ENCODE measurements around the gene SLC4A1. TPM values are rescaled to one million over a fixed set of nuclear protein-coding genes. Genes with fewer than 3 reads are reported as not detected.

The SLC4A1 gene
- not detected in 2 replicates for total RNA-seq

DNA sequence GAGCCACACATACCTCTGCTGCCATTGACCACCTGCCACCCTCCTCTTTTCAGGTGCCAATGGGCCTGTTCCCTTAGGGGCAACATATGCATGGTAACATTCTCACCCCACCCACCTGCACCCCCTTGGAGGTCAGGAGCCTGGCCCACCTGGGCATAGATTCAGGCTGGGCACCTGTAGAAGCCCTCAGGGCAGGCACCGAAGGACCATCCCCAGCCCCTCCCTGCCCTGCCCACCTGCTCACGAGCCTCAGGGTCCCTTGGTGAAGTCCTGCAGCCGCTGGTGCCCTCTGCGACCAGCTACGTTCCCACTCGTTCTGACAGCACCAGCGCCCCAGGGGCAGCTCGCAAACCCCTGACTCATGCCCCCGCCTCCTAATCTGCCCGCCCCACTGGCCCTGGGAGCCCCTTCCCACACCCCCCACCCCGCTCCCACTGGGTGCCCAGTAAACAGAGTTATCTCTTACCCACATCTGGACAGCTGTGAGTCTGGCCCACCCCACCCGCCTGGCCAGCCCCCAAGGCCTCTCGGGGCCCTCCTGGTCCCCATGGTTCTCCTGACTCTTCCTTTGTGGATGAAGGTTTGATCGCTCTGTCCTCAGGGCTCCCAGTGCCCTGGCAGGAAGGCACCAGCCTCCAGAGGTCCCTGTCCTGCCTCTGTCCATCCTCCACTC lies at the start of gene SLC4A1:
Gene SLC4A1 (minus strand): TSS at position 318 of the 673 bp plus-strand sequence. CDS start 5,269 bp downstream, outside the sequence.

DNA sequence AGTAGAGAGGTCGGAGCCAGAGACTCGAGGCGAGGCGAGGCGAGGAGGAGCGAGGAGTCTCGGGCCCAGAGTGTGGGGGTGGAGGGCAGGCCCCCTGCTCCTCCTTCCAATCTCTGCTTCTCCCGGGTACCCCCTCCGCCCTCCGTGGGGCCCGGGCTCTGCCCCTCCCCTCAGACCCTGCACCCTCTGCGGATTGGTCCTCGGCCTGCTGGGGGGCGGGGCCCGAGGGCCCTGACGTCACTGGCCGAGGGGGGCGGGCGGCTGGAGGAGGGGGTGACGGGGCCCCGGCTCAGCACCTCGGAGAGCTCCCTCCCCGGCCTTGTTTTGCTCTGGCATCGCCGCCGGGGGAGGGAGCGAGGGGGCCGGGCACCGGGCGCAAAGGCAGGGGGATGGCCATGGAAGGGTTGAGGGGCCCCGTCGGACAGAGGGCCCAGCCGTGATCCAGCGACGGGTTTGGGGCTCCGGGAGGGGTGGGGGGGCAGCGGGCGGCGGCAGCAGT lies 40.4 kb upstream of the SLC4A1 start, which contains the start of gene RUNDC3A:
Gene RUNDC3A (plus strand): TSS at position 282 of the 499 bp plus-strand sequence. CDS start 232 bp downstream, outside the sequence.

DNA sequence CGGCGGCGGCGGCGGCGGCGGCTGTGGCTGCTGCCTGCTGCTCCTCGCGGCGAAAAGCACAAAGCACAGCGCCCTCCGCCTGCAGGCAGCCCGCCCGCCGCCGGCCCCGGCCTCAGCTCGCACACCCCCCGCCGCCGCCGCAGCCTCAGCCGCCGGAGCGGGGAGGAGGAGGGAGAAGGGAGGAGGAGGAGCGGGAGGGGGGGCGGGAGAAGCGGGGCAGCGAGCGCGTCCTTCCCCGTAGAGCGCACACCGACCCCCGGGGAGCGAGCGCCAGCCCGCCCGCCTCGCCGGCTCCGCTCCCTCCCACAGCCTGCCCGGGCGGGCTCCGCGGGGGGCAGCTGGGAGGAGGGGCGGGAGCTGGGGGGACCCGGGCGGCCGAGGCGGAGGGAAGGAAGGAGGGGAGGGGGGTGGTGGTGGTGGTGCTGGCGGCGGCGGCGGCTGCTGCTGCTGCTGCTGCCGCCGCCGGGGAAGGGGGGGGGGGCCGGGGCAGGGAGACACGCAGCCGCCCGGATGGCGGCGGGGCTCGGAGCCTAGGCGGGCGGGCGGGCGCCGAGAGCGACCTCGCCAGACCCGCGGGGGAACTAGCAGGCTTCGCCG lies 48.2 kb downstream of the SLC4A1 start, which contains the start of gene UBTF:
Gene UBTF (minus strand): TSS at position 60 of the 597 bp plus-strand sequence. CDS start 1,446 bp downstream, outside the sequence.

DNA sequence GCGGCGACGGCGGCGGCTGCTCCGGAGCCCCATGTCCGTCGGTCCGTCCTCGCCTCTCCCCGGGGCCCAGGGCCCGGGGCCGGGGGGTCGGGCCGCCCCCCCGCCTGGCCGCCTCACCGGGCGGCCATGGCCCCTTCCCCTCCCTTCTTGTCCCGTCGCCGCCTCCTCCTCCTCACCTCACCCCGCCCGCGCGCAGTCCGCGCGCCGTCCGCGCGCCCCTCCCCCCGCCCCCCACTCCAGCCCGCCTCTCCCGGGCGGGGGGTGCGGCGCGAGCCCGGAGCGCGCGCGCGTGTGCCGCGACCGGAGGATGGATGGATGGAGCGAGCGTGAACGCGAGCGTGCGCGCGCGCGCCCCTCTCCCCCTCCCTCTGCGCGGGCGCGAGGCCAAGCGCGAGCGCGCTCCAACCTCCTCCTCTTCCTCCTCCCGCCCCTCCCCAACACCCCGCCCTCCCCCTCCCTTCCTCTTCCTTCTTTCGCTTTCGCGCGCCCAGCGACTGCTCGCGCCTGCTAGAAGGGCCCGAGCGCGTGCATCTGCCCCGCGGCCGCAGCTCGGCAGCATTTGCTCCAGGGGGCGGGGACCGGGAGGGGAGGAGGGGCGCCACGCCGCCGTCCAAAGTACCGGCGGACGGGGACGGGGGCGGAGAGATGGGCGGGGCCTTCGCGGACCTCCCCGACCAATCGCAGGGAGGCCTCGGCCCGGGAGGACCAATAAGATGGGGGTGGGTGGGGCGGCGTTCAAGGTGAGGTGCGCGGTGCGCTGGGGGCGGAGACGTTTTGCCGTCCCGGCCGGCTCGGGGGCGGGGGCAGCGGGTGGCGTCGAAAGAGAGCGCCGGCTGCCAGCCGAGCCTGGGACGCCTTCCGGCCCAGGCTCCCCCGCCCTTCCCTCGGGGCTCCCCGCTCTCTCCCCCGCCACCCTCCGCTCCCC lies 68.1 kb downstream of the SLC4A1 start, which contains the start of gene ATXN7L3:
Gene ATXN7L3 (minus strand): TSS at position 332 of the 925 bp plus-strand sequence. CDS start 1,814 bp downstream, outside the sequence.

Other genes starting within 250 kb of the SLC4A1 start
- 43.7 and 45.0 TPM in 2 replicates for gene LSM12, start 201.5 kb downstream of the SLC4A1 start, total RNA-seq
- gene G6PC3, start 197.4 kb downstream of the SLC4A1 start, total RNA-seq: 70.8 and 73.0 TPM in 2 replicates
- 40.1 and 50.8 TPM in 2 replicates for gene HDAC5, start 144.5 kb downstream of the SLC4A1 start, total RNA-seq
- 8.3 and 8.4 TPM in 2 replicates for gene HROB, start 126.2 kb downstream of the SLC4A1 start, total RNA-seq
- under 0.01 TPM in 1 of 2 replicates, not detected in the other for gene ASB16, start 97.4 kb downstream of the SLC4A1 start, total RNA-seq
- 24.0 and 27.5 TPM in 2 replicates for gene TMUB2, start 81.2 kb downstream of the SLC4A1 start, total RNA-seq
- 41.5 and 44.9 TPM in 2 replicates for gene ATXN7L3, start 68.3 kb downstream of the SLC4A1 start, total RNA-seq
- 34.6 and 38.8 TPM in 2 replicates for gene UBTF, start 48.5 kb downstream of the SLC4A1 start, total RNA-seq
- not detected in 2 replicates for gene RUNDC3A, start 40.5 kb upstream of the SLC4A1 start, total RNA-seq
- 101 and 108 TPM in 2 replicates for gene SLC25A39, start 56.7 kb upstream of the SLC4A1 start, total RNA-seq
- gene GRN, start 77.2 kb upstream of the SLC4A1 start, total RNA-seq: 142 and 154 TPM in 2 replicates
- 6.2 and 7.4 TPM in 2 replicates for gene FAM171A2, start 95.7 kb upstream of the SLC4A1 start, total RNA-seq
- gene ITGA2B, start 121.5 kb upstream of the SLC4A1 start, total RNA-seq: 0.15 and 0.17 TPM in 2 replicates
- gene GPATCH8, start 235.3 kb upstream of the SLC4A1 start, total RNA-seq: 10.0 and 12.1 TPM in 2 replicates